ENCODE measurements around the gene HSD11B2. TPM values are rescaled to one million over a fixed set of nuclear protein-coding genes. Genes with fewer than 3 reads are reported as not detected.

The HSD11B2 gene
- total and polyA plus RNA-seq, 8 donors = 1.4 to 11.3 (median 6.3) TPM

GRCh38 chr16:67387479-67388079, 43.3 kb upstream of the HSD11B2 start:
- intact Hi-C loops (cut with DNase I) = no loop called here
- FAIRE-seq = no peak

GRCh38 chr16:67388191-67388590, 42.7 kb upstream of the HSD11B2 start:
- no peak overlapping the region for H3K4me3 ChIP-seq
- FAIRE-seq = no peak

More at GRCh38 chr16:67387479-67388079, 43.3 kb upstream of the HSD11B2 start:
- Histone ChIP-seq H3K9me3 (no peaks in the 10 kb centered on the region), H3K27ac (no peak overlapping the region), H3K4me1 (peaks cover 0 to 4% (median 0%) of the 10 kb centered on the region in 3 donors), H3K36me3 (no peaks in the 10 kb centered on the region), H3K4me3 (no peak overlapping the region), H3K27me3 (no peaks in the 10 kb centered on the region)
- TF ChIP-seq CTCF (IDR thresholded peaks at IDR 0.05) = no peak
- WGBS, 2 donors = 86% methylated on average over 8 of the region's 8 CpGs
- DNase-seq (no peak), ATAC-seq (no peak)

GRCh38 chr16:67388591-67388990, 42.3 kb upstream of the HSD11B2 start:
- Histone ChIP-seq H3K4me3 (no peak overlapping the region), H3K36me3 (no peaks in the 10 kb centered on the region), H3K27me3 (no peaks in the 10 kb centered on the region), H3K9me3 (no peaks in the 10 kb centered on the region), H3K27ac (no peak overlapping the region), H3K4me1 (peaks cover 0 to 5% (median 0%) of the 10 kb centered on the region in 3 donors)
- no peak for TF ChIP-seq CTCF (IDR thresholded peaks at IDR 0.05)
- ATAC-seq (no peak), DNase-seq (no peak), FAIRE-seq (no peak)
- intact Hi-C loops (cut with DNase I) = no loop called here
- 83 to 89% methylated on average over 2 of the region's 2 CpGs for WGBS, 2 donors

More at GRCh38 chr16:67388191-67388590, 42.7 kb upstream of the HSD11B2 start:
- H3K27ac ChIP-seq = no peak overlapping the region
- H3K36me3 ChIP-seq = no peaks in the 10 kb centered on the region
- TF ChIP-seq CTCF (IDR thresholded peaks at IDR 0.05) = no peak
- DNase-seq (no peak), ATAC-seq (no peak)
- peaks cover 0 to 4% (median 0%) of the 10 kb centered on the region in 3 donors for H3K4me1 ChIP-seq
- WGBS, 2 donors = 88 to 93% methylated on average over 8 of the region's 8 CpGs
- no peaks in the 10 kb centered on the region for H3K27me3 ChIP-seq
- no peaks in the 10 kb centered on the region for H3K9me3 ChIP-seq
- intact Hi-C loops (cut with DNase I) = no loop called here

GRCh38 chr16:67389911-67390815, 40.8 kb upstream of the HSD11B2 start:
- Histone ChIP-seq H3K27me3 (no peaks in the 10 kb centered on the region), H3K36me3 (no peaks in the 10 kb centered on the region), H3K4me3 (no peak overlapping the region), H3K4me1 (peaks cover 0 to 16% (median 1%) of the 10 kb centered on the region in 3 donors), H3K9me3 (no peaks in the 10 kb centered on the region), H3K27ac (no peak overlapping the region)
- peak in 1 of 4 donors; percentile 16 for ATAC-seq
- 83 to 91% methylated on average over 27 of the region's 27 CpGs for WGBS, 2 donors
- FAIRE-seq = no peak
- peak in 4 of 6 donors; percentile 10 to 61 (median 46) for DNase-seq
- no peak for TF ChIP-seq CTCF (IDR thresholded peaks at IDR 0.05)
- intact Hi-C loops (cut with DNase I) = no loop called here
